ENCODE measurements around the gene SKAP2.
"Not testable (repeated sequence)": the region's sequence is repeated elsewhere in the genome, so short reads cannot be mapped to it uniquely, and the experiment has no call there.

Gene SKAP2

GRCh38 chr7:26856176-26856985 lies 8.0 kb downstream of the SKAP2 start:
- DNase-seq: no peak

GRCh38 chr7:26854876-26855855 lies 9.2 kb downstream of the SKAP2 start:
- DNase-seq: no peak

- DNase-seq: peak; percentile 39
These were observed 10.5 kb downstream of the SKAP2 start for GRCh38 chr7:26853788-26854393.

GRCh38 chr7:26850193-26850651 lies 14.2 kb downstream of the SKAP2 start:
- no peak for DNase-seq

GRCh38 chr7:26843705-26844104 lies 20.7 kb downstream of the SKAP2 start:
- DNase-seq: no peak

GRCh38 chr7:26842897-26843296 lies 21.5 kb downstream of the SKAP2 start:
- no peak for DNase-seq

GRCh38 chr7:26841003-26841739 lies 23.2 kb downstream of the SKAP2 start:
- DNase-seq: no peak

GRCh38 chr7:26836793-26837192 lies 27.6 kb downstream of the SKAP2 start:
- DNase-seq: not testable (repeated sequence)

- DNase-seq: no peak
These were observed 49.0 kb downstream of the SKAP2 start for GRCh38 chr7:26815426-26815825.

GRCh38 chr7:26813432-26813831 lies 51.0 kb downstream of the SKAP2 start:
- no peak for DNase-seq

- DNase-seq: no peak
These were observed 69.8 kb downstream of the SKAP2 start for GRCh38 chr7:26794541-26794940.

- DNase-seq: no peak
These were observed 71.8 kb downstream of the SKAP2 start for GRCh38 chr7:26792576-26792975.

GRCh38 chr7:26792006-26792405 lies 72.4 kb downstream of the SKAP2 start:
- no peak for DNase-seq

GRCh38 chr7:26789481-26790184 lies 74.8 kb downstream of the SKAP2 start:
- no peak for DNase-seq

- no peak for DNase-seq
These were observed 76.7 kb downstream of the SKAP2 start for GRCh38 chr7:26787701-26788100.

GRCh38 chr7:26784118-26784517 lies 80.3 kb downstream of the SKAP2 start:
- DNase-seq: no peak

- DNase-seq: no peak
These were observed 81.9 kb downstream of the SKAP2 start for GRCh38 chr7:26782501-26782900.

GRCh38 chr7:26779978-26780595 lies 84.3 kb downstream of the SKAP2 start:
- DNase-seq: no peak

- DNase-seq: no peak
These were observed 87.0 kb downstream of the SKAP2 start for GRCh38 chr7:26777385-26777784.

GRCh38 chr7:26760501-26760900 lies 103.9 kb downstream of the SKAP2 start:
- no peak for DNase-seq

- no peak for DNase-seq
These were observed 105.3 kb downstream of the SKAP2 start for GRCh38 chr7:26759108-26759507.

Data from CD4-positive, alpha-beta T cell treated with Interleukin-10 for 1 hour (primary cell).